GM20000 (cell line): ENCODE results near the gene AKAP1.

Source experiments
- DNase-seq: peaks from one replicate; pipeline ENCODE4 v3.0.0; 2012; ENCODE audit warnings: low spot score
- TF ChIP-seq, protein P1 (sequence below): IDR thresholded peaks from 2 replicates; pipeline ENCODE4 v1.5.1; 2012; ENCODE audit warnings: mild to moderate bottlenecking, control low read depth; ENCODE audit errors: extremely low read depth, missing control alignments

Gene AKAP1

DNA sequence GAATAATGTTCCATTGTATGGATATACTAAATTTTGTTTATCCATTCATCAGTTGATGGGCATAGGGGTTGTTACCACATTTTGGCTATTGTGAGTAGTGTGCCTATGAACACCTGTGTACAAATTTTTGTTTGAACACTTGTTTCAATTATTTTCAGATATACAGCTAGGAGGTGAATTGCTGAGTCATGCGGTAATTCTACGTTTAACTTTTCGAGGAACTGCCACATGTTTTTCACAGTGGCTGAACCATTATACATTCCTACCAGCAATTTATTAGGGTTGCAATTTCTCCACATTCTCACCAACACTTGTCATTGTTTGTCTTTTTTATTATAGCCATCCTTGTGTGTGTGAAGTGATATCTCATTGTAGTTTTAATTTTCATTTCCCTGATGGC, 75.6 kb downstream of the AKAP1 start:
- TF ChIP-seq, protein P1, sequence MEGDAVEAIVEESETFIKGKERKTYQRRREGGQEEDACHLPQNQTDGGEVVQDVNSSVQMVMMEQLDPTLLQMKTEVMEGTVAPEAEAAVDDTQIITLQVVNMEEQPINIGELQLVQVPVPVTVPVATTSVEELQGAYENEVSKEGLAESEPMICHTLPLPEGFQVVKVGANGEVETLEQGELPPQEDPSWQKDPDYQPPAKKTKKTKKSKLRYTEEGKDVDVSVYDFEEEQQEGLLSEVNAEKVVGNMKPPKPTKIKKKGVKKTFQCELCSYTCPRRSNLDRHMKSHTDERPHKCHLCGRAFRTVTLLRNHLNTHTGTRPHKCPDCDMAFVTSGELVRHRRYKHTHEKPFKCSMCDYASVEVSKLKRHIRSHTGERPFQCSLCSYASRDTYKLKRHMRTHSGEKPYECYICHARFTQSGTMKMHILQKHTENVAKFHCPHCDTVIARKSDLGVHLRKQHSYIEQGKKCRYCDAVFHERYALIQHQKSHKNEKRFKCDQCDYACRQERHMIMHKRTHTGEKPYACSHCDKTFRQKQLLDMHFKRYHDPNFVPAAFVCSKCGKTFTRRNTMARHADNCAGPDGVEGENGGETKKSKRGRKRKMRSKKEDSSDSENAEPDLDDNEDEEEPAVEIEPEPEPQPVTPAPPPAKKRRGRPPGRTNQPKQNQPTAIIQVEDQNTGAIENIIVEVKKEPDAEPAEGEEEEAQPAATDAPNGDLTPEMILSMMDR, result no peak
- no peak for DNase-seq

DNA sequence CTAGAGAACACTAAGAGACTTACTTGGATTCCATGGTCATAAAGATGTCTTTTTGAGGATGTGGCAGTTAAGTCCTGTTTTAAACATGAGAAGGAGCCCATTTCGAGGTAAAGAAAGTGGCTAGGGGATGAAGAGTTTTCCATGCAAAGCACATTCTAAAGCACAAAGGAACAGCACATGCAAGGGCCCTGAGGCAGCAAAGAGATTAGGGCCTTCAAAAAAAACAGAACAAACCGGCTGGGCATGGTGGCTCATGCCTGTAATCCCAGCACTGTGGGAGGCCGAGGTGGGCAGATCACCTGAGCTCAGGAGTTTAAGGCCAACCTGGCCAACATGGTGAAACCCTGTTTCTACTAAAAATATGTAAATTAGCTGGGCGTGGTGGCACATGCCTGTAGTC, 79.8 kb downstream of the AKAP1 start:
- TF ChIP-seq, protein P1, result no peak
- DNase-seq, result no peak

DNA sequence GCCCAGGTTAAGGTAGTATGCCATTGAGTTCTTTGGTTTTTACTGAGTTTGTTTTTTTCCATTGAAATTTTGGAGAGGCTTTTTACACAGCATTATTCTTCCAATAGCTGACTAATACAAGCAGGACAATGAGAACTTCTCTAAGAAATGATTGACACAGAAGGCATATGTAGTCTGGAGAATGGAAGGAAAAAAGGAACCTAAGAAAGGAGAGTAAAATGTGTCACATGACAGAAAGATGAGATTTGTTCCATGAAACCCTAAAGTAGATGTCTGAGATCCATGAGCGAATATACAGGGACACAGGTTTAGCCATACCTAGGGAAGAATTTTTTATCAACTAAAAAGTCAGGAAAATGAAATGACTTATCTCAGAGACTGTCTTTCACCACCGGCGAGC, 80.7 kb downstream of the AKAP1 start:
- TF ChIP-seq, protein P1, result no peak
- DNase-seq, result no peak

DNA sequence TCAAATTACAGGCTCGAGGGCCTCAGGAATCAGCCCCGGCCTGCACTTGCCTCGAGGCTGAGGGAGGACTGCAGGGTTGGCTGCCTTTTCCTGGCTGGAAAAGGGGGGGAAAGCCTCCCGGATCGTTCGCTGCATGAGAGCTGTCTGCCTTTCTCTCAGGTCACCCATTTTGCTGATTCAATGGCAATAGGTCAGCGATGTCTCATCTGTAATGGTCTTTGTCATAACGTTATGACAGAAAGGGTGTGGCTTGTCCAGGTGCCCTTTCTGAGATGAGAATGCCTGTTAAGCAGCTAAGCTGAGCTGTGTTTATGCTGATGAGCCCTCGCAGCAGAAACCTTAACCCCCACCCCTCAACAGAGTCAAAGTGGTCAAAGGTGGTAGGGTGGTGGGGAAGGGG, 81.8 kb downstream of the AKAP1 start:
- TF ChIP-seq, protein P1, result no peak
- DNase-seq, result no peak

DNA sequence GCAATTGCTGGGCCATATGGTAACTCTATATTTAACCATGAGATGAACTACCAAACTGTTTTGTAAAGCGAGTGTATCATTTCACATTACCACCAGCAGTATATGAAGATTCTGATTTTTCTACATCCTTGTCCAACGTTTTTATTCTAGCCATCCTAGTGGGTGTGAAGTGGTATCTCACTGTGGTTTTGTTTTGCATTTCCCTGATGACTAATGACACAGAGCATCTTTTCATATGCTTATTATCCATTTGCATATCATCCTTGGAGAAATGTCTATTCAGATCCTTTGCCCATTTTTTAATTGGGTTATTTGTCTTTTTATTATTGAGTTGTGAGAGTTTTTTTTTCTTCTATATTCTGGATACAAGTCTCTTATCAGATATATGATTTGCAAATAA, 83.6 kb downstream of the AKAP1 start:
- TF ChIP-seq, protein P1, result no peak
- DNase-seq, result no peak

DNA sequence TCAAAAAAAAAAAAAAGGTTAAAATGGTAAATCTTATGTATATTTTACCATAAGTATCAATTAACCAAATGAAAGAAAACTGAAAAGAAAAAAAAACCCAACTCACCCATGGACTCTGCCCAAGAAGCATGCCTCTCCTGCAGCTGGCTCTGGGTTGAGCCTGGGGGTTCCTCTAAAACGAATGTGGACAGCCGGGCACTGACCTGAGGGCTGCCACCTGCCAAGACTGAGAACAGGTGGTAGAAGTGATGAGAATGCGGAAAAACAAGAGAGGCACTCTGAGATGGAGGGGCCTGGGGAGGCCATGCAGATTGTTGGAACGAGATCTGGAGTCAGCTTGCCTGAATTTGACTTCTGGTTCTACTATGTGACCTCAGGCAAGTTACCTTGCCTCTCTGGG, 85.8 kb downstream of the AKAP1 start:
- no peak for DNase-seq
- TF ChIP-seq, protein P1, result no peak
